Body of pancreas (tissue), 4 donors: ENCODE results near the gene FGD5. TPM values are rescaled to one million over a fixed set of nuclear protein-coding genes. Genes with fewer than 3 reads are reported as not detected.

Experiments
- ATAC-seq: fragments of 150-250 bp; one replicate; pipeline ENCODE4 v1.9.1; 2016
- DNase-seq, 4 donors: peaks; one replicate each; pipeline ENCODE4 v3.0.0-alpha.2; 2019
- H3K27ac ChIP-seq, 4 donors: fragments of 200-600 bp; sonication (generic); 1 replicate in 3 of 4; 2 replicates in 1 of 4; pipeline versions ENCODE4 v1.5.1 to v1.6.1; 2016 to 2019; ENCODE audit warnings: mild to moderate bottlenecking in 1 of 4, mixed read lengths in 1 of 4, moderate library complexity in 1 of 4
- H3K27me3 ChIP-seq, 2 donors: fragments of 200-600 bp; sonication (generic); one replicate each; pipeline ENCODE4 v1.6.0; 2016; ENCODE audit warnings: mild to moderate bottlenecking in 1 of 2
- H3K36me3 ChIP-seq, 2 donors: fragments of 200-600 bp; sonication (generic); replicated peaks in 1 of 2; 2 replicates each; pipeline ENCODE4 v1.5.1; 2016; ENCODE audit warnings: low read depth in 2 of 2; ENCODE audit not compliant: insufficient read depth in 1 of 2
- H3K4me1 ChIP-seq: fragments of 200-600 bp; sonication (generic); one replicate; pipeline ENCODE4 v1.6.0; 2016
- H3K4me3 ChIP-seq, 2 donors: fragments of 200-600 bp; sonication (generic); 1 replicate in 1 of 2; 2 replicates in 1 of 2; pipeline ENCODE4 v1.5.1; 2016 to 2019
- H3K9me3 ChIP-seq, 3 donors: fragments of 200-600 bp; sonication (generic); 1 replicate in 2 of 3; 2 replicates in 1 of 3; pipeline ENCODE4 v1.5.1; 2016
- POLR2A ChIP-seq, 3 donors: fragments of 450-650 bp; IDR thresholded peaks; one replicate each; pipeline ENCODE4 v1.6.1; 2016; ENCODE audit warnings: antibody characterized with exemption in 3 of 3, mild to moderate bottlenecking in 2 of 3
- WGBS, 2 donors: methylation state at CpG; one replicate each; pipeline ENCODE4 v1.1.5; 2017; 5-methylcytosine and 5-hydroxymethylcytosine counted together
- intact Hi-C: fragments of 100-400 bp; cut with DNase I; formaldehyde crosslinking; loops from one replicate; pipeline ENCODE4 v1.15.1; 2023
- total RNA-seq, 2 donors: library from RNA; depleted of rRNA; stranded (reverse); fragments of >200 nt; gene quantifications; one replicate each; pipeline ENCODE4 v1.1.0, GENCODE V29; 2016
- TF ChIP-seq, protein P1 (sequence below), 7 experiments: fragments of 450-650 bp in 4 of 7; fragments of 200-600 bp in 3 of 7; sonication (generic) in 3 of 7; IDR thresholded peaks; one replicate each; pipeline ENCODE4 v1.5.1; 2016 to 2019; ENCODE audit warnings: antibody characterized with exemption in 7 of 7

FGD5 gene
- total RNA-seq, 2 donors from 2014 or later = 4.9 to 7.8 TPM

DNA sequence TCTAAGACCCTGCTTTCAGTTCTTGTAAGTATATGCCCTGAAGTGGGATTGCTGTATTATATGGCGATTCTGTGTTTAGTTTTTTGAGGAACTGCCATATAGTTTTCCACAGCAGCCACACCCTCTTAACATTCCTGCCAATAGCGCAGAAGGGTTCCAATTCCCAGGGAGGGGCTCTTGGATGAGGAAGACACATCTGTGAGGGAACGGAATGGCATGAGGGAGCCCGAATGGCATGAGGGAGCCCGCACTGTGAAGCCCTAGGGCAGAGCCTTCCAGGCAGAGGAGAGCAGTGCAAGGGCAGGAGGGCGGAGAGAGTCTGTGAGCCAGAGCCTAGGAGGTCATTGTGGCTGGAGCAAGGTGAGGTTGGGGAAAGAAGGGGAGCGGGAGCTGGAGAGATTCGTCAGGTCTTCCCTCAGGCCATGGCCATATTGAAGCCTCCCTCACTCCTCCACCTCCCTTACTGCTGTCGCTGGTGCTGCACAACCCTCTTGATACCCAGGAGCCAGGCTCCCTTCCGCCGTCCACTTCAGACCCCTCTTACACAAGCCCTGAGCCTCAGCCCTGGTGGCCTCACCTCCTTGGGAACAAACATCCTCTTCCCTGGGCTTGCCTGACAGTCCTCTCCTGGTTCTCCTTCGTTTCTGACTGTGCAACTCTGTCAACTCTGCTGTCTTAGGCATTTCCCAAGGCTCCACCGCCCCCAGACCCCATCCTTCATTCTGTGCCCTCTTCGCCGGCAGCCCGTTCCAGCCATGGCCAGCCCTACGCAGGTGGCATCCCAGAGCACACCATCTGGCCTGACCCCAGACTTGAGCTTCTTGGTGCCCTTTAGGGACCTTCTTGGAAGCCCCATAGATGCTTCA lies 51.4 kb downstream of the FGD5 start:
- Histone ChIP-seq H3K27ac (no peak overlapping the region), H3K4me3 (no peak overlapping the region), H3K4me1 (no peaks in the 10 kb centered on the region), H3K27me3 (no peaks in the 10 kb centered on the region), H3K36me3 (no peaks in the 10 kb centered on the region), H3K9me3 (no peaks in the 10 kb centered on the region)
- intact Hi-C loops = no loop called here
- TF ChIP-seq POLR2A (IDR thresholded peaks at IDR 0.05) = no peak
- TF ChIP-seq, protein P1, sequence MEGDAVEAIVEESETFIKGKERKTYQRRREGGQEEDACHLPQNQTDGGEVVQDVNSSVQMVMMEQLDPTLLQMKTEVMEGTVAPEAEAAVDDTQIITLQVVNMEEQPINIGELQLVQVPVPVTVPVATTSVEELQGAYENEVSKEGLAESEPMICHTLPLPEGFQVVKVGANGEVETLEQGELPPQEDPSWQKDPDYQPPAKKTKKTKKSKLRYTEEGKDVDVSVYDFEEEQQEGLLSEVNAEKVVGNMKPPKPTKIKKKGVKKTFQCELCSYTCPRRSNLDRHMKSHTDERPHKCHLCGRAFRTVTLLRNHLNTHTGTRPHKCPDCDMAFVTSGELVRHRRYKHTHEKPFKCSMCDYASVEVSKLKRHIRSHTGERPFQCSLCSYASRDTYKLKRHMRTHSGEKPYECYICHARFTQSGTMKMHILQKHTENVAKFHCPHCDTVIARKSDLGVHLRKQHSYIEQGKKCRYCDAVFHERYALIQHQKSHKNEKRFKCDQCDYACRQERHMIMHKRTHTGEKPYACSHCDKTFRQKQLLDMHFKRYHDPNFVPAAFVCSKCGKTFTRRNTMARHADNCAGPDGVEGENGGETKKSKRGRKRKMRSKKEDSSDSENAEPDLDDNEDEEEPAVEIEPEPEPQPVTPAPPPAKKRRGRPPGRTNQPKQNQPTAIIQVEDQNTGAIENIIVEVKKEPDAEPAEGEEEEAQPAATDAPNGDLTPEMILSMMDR (IDR thresholded peaks at IDR 0.05) = no peak
- no peak for DNase-seq
- WGBS, 2 donors = 68 to 73% methylated on average over 16 to 17 of the region's 17 CpGs
- ATAC-seq = no peak

DNA sequence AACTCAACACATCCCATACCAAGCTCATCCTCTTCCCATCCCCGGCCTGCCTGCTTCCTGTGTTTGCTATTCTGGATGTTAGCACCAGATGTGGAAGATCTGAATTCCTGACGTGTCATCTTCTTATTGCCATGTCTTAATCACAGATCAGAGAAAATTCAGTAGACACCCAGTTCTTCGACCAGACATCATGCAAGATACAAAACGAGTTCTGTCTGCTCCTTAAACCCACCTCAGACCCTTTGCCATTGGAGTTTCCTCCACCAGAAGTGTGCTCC lies 52.0 kb downstream of the FGD5 start:
- ATAC-seq = no peak
- H3K27ac ChIP-seq = no peak overlapping the region
- H3K4me1 ChIP-seq = no peaks in the 10 kb centered on the region
- no peaks in the 10 kb centered on the region for H3K9me3 ChIP-seq
- no peak for TF ChIP-seq POLR2A (IDR thresholded peaks at IDR 0.05)
- TF ChIP-seq, protein P1 (IDR thresholded peaks at IDR 0.05) = no peak
- intact Hi-C loops = no loop called here
- no peaks in the 10 kb centered on the region for H3K36me3 ChIP-seq
- no peak overlapping the region for H3K4me3 ChIP-seq
- DNase-seq = no peak
- H3K27me3 ChIP-seq = no peaks in the 10 kb centered on the region
- WGBS, 2 donors = 59 to 73% methylated on average over 4 of the region's 4 CpGs

DNA sequence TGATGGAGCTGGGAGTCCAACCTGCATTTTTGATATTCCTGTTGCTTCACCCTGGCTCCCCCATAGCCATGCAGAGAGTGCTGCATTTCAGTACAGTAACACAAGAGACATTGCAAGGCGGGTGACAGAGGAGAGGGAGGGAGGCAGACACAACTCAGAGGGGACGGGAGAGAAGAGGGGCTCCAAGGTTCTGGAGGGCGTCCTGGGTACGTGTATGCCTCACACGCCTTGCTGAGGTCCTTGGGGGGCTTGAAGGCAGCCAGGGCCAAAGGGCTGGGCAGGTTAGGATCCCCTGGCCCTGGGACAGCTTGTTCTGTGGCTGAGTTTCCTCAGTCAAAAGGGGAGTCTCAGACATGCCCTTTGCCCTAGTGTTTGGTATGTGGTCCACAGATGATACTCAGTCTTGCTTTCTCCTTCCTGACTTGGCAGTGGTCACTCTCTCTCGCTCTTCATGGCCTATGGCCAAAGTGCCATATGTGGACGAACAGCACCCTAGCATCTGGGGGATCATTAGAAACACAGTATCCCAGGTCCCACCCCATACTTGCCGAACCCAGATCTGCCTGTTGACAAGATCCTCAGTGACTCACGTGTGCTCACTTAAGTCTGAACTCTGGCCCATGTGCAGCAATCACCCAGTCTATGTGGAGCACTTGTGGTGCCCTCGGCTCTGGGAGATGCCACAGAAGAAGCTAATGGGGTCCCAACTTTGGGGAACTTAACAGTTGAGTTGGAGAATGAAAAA lies 52.9 kb downstream of the FGD5 start:
- TF ChIP-seq, protein P1 (IDR thresholded peaks at IDR 0.05) = no peak
- TF ChIP-seq POLR2A (IDR thresholded peaks at IDR 0.05) = no peak
- Histone ChIP-seq H3K27ac (no peak overlapping the region), H3K4me1 (no peaks in the 10 kb centered on the region), H3K36me3 (no peaks in the 10 kb centered on the region), H3K4me3 (no peak overlapping the region), H3K9me3 (no peaks in the 10 kb centered on the region), H3K27me3 (no peaks in the 10 kb centered on the region)
- intact Hi-C loops = no loop called here
- no peak for DNase-seq
- ATAC-seq = no peak
- 53 to 68% methylated on average over 10 of the region's 10 CpGs for WGBS, 2 donors

DNA sequence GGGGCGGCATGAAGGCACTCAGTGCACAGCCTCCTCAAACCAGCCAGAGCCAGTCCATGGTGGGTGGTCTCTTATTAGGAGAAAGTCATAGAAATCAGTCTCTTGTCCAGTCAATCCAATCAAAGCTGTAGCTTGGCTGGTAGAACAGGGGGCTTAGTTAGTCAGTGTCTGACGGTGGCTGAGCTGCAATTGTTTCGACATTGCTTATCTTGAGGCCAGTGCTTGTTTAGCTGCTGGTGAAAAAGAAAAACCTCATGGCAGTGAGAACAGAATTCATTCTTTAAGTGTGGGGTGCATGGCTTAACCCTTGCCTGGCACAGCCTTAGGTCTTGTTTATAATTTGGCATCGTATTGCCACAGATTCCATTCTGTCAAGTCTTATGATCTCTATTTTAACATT lies 53.9 kb downstream of the FGD5 start:
- TF ChIP-seq, protein P1 (IDR thresholded peaks at IDR 0.05) = no peak
- no peak for TF ChIP-seq POLR2A (IDR thresholded peaks at IDR 0.05)
- Histone ChIP-seq H3K27me3 (no peaks in the 10 kb centered on the region), H3K9me3 (no peaks in the 10 kb centered on the region), H3K36me3 (no peaks in the 10 kb centered on the region), H3K4me3 (no peak overlapping the region), H3K27ac (no peak overlapping the region), H3K4me1 (no peaks in the 10 kb centered on the region)
- ATAC-seq = no peak
- intact Hi-C loops = no loop called here
- WGBS, 2 donors = 68 to 80% methylated on average over 4 of the region's 4 CpGs
- no peak for DNase-seq
